HepG2 (cell line): ENCODE results near the gene ADAMTS18. TPM values are rescaled to one million over a fixed set of nuclear protein-coding genes. Genes with fewer than 3 reads are reported as not detected.

Source experiments
- ATAC-seq: fragments of 200-7000 bp; cut with Tn5 transposase; 3 replicates; pipeline ENCODE4 v1.9.1; 2020; ENCODE audit warnings: mild to moderate bottlenecking, moderate library complexity
- BruUV-seq: library from RNA; stranded (reverse); fragments of 400-500 nt; replicated peaks from 2 replicates; lab custom pipeline; 2021; lab: Mats Ljungman, UMichigan
- CTCF ChIA-PET: fragments of 300-600 bp; formaldehyde crosslinking; extraction: SDS; loops from one replicate; lab custom pipeline; 2021; ENCODE audit warnings: low total read pairs, inconsistent platforms, low intra/inter-chr PET ratio; lab: Yijun Ruan, JAX
- POLR2A ChIA-PET: fragments of 350-600 bp; sonication (Branson Sonifier 250); formaldehyde crosslinking; loops from one replicate; lab custom pipeline; 2020; ENCODE audit warnings: antibody characterized with exemption, inconsistent platforms; lab: Yijun Ruan, JAX
- DNase-seq: peaks from one replicate; pipeline ENCODE4 v3.0.0-alpha.2; 2015; ENCODE audit warnings: low spot score
- FAIRE-seq: peaks from 3 replicates; lab custom pipeline; 2011; peaks lifted over from hg19 to GRCh38; lab: Jason Lieb, UNC
- H2AFZ ChIP-seq: one replicate; pipeline ENCODE4 v1.6.1; 2011; ENCODE audit warnings: low read length, inconsistent platforms
- H3K27ac ChIP-seq: fragments of 300-600 bp; 3 replicates; pipeline ENCODE4 v1.8.0; 2011; ENCODE audit warnings: mixed run types, mild to moderate bottlenecking, mixed read lengths, low read length, inconsistent platforms; ENCODE audit not compliant: insufficient read depth; ENCODE audit errors: extremely low read length
- H3K27me3 ChIP-seq, 2 experiments: fragments of 200-600 bp in 1 of 2; 2 replicates in 1 of 2; 3 replicates in 1 of 2; pipeline versions ENCODE4 v1.6.0 to v1.8.0; 2011; ENCODE audit warnings: low read length in 2 of 2, mild to moderate bottlenecking in 2 of 2, moderate library complexity in 2 of 2, inconsistent platforms in 1 of 2; ENCODE audit not compliant: insufficient read depth in 2 of 2, control insufficient read depth in 1 of 2
- H3K36me3 ChIP-seq, 2 experiments: fragments of 200-600 bp in 1 of 2; replicated peaks in 1 of 2; 2 replicates in 1 of 2; 3 replicates in 1 of 2; pipeline versions ENCODE4 v1.5.1 to v1.8.0; 2011; ENCODE audit warnings: low read length in 2 of 2, inconsistent platforms in 1 of 2; ENCODE audit not compliant: insufficient read depth in 2 of 2, control insufficient read depth in 1 of 2
- H3K4me1 ChIP-seq: 2 replicates; pipeline ENCODE4 v1.5.1; 2012; ENCODE audit warnings: low read length, inconsistent platforms; ENCODE audit not compliant: insufficient read depth
- H3K4me2 ChIP-seq: 2 replicates; pipeline ENCODE4 v1.6.0; 2011; ENCODE audit warnings: low read depth, low read length, inconsistent platforms
- H3K4me3 ChIP-seq, 3 experiments: fragments of 200-600 bp in 1 of 3; sonication (generic), shearing (Covaris generic) in 1 of 3; replicated peaks in 1 of 3; 2 replicates each; pipeline ENCODE4 v1.5.1; 2011 to 2016; ENCODE audit warnings: low read length in 3 of 3, inconsistent platforms in 2 of 3, low read depth in 2 of 3, mild to moderate bottlenecking in 2 of 3, control low read depth in 1 of 3, mixed read lengths in 1 of 3; ENCODE audit not compliant: insufficient read depth in 1 of 3
- H3K79me2 ChIP-seq: one replicate; pipeline ENCODE4 v1.6.1; 2011; ENCODE audit warnings: low read length, inconsistent platforms; ENCODE audit not compliant: insufficient read depth
- H3K9ac ChIP-seq: 2 replicates; pipeline ENCODE4 v1.6.0; 2011; ENCODE audit warnings: mild to moderate bottlenecking, low read depth, low read length, inconsistent platforms; ENCODE audit not compliant: insufficient read depth
- H3K9me3 ChIP-seq: 2 replicates; pipeline ENCODE4 v1.5.1; 2012; ENCODE audit warnings: mild to moderate bottlenecking, low read length
- H4K20me1 ChIP-seq: 2 replicates; pipeline ENCODE4 v1.6.0; 2011; ENCODE audit warnings: inconsistent platforms, mild to moderate bottlenecking, low read length, moderate library complexity; ENCODE audit not compliant: insufficient read depth
- HMGA1 ChIP-seq: sonication (generic); formaldehyde crosslinking; conservative IDR thresholded peaks from 2 replicates; pipeline ENCODE4 v1.4.0; 2020; ENCODE audit warnings: missing genetic modification reagents
- KDM5A ChIP-seq: fragments of 200-600 bp; sonication (generic); IDR thresholded peaks from 2 replicates; pipeline ENCODE4 v1.7.0; 2018; ENCODE audit warnings: antibody characterized with exemption, mild to moderate bottlenecking, low read length, borderline replicate concordance
- NR2F1 ChIP-seq, 2 experiments: fragments of 450-650 bp in 1 of 2; formaldehyde crosslinking in 1 of 2; IDR thresholded peaks; 2 replicates each; pipeline versions ENCODE4 v1.5.0 to v1.6.1; 2016 to 2020; ENCODE audit warnings: mild to moderate bottlenecking in 1 of 2, missing compliant biosample characterization in 1 of 2, missing genetic modification reagents in 1 of 2, moderate library complexity in 1 of 2
- ONECUT2 ChIP-seq: sonication (generic); formaldehyde crosslinking; IDR thresholded peaks from 2 replicates; pipeline ENCODE4 v1.4.0; 2020; ENCODE audit warnings: missing genetic modification reagents
- RFX5 ChIP-seq: IDR thresholded peaks from 2 replicates; pipeline ENCODE4 v1.6.1; 2011; ENCODE audit warnings: low read depth, low read length, improper control_type of control experiment
- XBP1 ChIP-seq: sonication (generic); formaldehyde crosslinking; IDR thresholded peaks from 2 replicates; pipeline ENCODE4 v1.5.0; 2020; ENCODE audit warnings: missing genetic modification reagents
- ZNF317 ChIP-seq: sonication (generic); formaldehyde crosslinking; IDR thresholded peaks from 2 replicates; pipeline ENCODE4 v1.5.0; 2020; ENCODE audit warnings: mild to moderate bottlenecking, missing genetic modification reagents
- ZNF331 ChIP-seq: sonication (generic); formaldehyde crosslinking; IDR thresholded peaks from 2 replicates; pipeline ENCODE4 v1.4.0; 2020; ENCODE audit warnings: missing genetic modification reagents
- ZNF510 ChIP-seq: sonication (generic); formaldehyde crosslinking; IDR thresholded peaks from 2 replicates; pipeline ENCODE4 v1.4.0; 2020; ENCODE audit warnings: low read depth, mild to moderate bottlenecking, missing genetic modification reagents
- ZNF572 ChIP-seq: sonication (generic); formaldehyde crosslinking; IDR thresholded peaks from 2 replicates; pipeline ENCODE4 v1.5.1; 2020; ENCODE audit warnings: mild to moderate bottlenecking, missing genetic modification reagents
- ZNF740 ChIP-seq: sonication (generic); formaldehyde crosslinking; IDR thresholded peaks from 2 replicates; pipeline ENCODE4 v1.4.0; 2020; ENCODE audit warnings: missing genetic modification reagents
- ZNF746 ChIP-seq: sonication (generic); formaldehyde crosslinking; IDR thresholded peaks from 2 replicates; pipeline ENCODE4 v1.8.0; 2022; ENCODE audit warnings: mild to moderate bottlenecking, missing genetic modification reagents
- WGBS: methylation state at CpG from one replicate; pipeline ENCODE4 v1.1.6; 2017; ENCODE audit warnings: low lambda C conversion rate; 5-methylcytosine and 5-hydroxymethylcytosine counted together
- in situ Hi-C: cut with HindIII; loops from 2 replicates; pipeline ENCODE4 v1.10.0; 2017; ENCODE audit warnings: low pct_unique_long_range_greater_than_20kb; ENCODE audit not compliant: extremely low pct_ligation_motif_present
- intact Hi-C: fragments of 100-400 bp; cut with micrococcal nuclease; formaldehyde crosslinking; loops from one replicate; pipeline ENCODE4 v1.10.0; 2022; ENCODE audit not compliant: unreplicated experiment
- polyA plus RNA-seq, 8 experiments: library from polyadenylated mRNA; depleted of rRNA in 3 of 8; stranded (reverse) in 7 of 8; unstranded in 1 of 8; fragments of >200 nt; fragmentation: Illumina TruSeq in 4 of 8; extraction: Trizol in 4 of 8; gene quantifications; 2 replicates each; pipeline versions ENCODE4 v1.2.1 to v1.2.3, GENCODE V29; 2011 to 2016; ENCODE audit warnings: low read depth in 4 of 8, missing spikeins in 1 of 8, mixed read lengths in 1 of 8; ENCODE audit not compliant: insufficient read depth in 1 of 8
- total RNA-seq, 5 experiments: library from RNA; depleted of rRNA; stranded (reverse); fragments of >200 nt; fragmentation: Illumina TruSeq; extraction: Trizol; gene quantifications; 2 replicates each; pipeline ENCODE4 v1.2.3, GENCODE V29; 2016; ENCODE audit warnings: low read depth in 1 of 5
- TF ChIP-seq, protein P1 (sequence below), 2 experiments: sonication (generic) in 1 of 2; formaldehyde crosslinking in 1 of 2; IDR thresholded peaks; 2 replicates each; pipeline versions ENCODE4 v1.4.0 to v1.6.1; 2016 to 2020; ENCODE audit warnings: borderline replicate concordance in 1 of 2, low read depth in 1 of 2, mild to moderate bottlenecking in 1 of 2, missing genetic modification reagents in 1 of 2
- TF ChIP-seq, protein P2 (sequence below): sonication (generic); formaldehyde crosslinking; IDR thresholded peaks from 2 replicates; pipeline ENCODE4 v1.4.0; 2020; ENCODE audit warnings: missing genetic modification reagents

ADAMTS18 gene
- total and polyA plus RNA-seq, 2 of the 13 experiments (the other 11 are each of a cell fraction or from before 2014, with no cell fraction given) = 0.01 TPM; not detected in 1

DNA sequence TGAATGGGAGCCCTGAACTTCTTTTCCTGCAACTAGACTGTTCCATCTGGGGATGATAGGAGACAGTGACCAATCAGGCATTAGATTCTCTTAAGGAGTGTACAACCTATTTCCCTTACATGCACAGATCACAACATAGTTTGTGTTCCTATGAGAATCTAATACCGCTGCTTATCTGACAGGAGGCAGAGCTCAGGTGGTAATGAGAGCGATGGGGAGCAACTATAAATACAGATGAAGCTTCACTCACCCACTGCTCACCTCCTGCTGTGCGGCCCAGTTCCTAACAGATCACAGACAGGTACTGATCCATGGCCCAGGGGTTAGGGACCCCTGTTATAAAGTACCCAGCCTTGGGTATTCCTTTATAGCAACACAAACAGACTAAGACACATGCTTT lies 17.4 kb upstream of the ADAMTS18 start:
- intact Hi-C loops = no loop called here
- Histone ChIP-seq H3K4me1 (no peaks in the 10 kb centered on the region), H3K4me2 (no peak overlapping the region), H2AFZ (no peak overlapping the region), H3K27me3 (0 out of 5 replicates have a peak, but pooled peaks cover 0 to 3% of the 10 kb centered on the region in 2 experiments), H3K9me3 (no peaks in the 10 kb centered on the region)
- DNase-seq = no peak
- FAIRE-seq = no peak
- TF ChIP-seq ZNF317 = no peak
- TF ChIP-seq ZNF572 (CRISPR knock-in tag) = no peak
- TF ChIP-seq HMGA1 (CRISPR knock-in tag) = no peak
- TF ChIP-seq, protein P1, sequence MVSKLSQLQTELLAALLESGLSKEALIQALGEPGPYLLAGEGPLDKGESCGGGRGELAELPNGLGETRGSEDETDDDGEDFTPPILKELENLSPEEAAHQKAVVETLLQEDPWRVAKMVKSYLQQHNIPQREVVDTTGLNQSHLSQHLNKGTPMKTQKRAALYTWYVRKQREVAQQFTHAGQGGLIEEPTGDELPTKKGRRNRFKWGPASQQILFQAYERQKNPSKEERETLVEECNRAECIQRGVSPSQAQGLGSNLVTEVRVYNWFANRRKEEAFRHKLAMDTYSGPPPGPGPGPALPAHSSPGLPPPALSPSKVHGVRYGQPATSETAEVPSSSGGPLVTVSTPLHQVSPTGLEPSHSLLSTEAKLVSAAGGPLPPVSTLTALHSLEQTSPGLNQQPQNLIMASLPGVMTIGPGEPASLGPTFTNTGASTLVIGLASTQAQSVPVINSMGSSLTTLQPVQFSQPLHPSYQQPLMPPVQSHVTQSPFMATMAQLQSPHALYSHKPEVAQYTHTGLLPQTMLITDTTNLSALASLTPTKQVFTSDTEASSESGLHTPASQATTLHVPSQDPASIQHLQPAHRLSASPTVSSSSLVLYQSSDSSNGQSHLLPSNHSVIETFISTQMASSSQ (IDR thresholded peaks at IDR 0.05; ENCODE audit: low read depth) = no peak
- TF ChIP-seq, protein P1 (CRISPR knock-in tag; IDR thresholded peaks at IDR 0.05; ENCODE audit: borderline replicate concordance) = no peak
- TF ChIP-seq NR2F1 (CRISPR knock-in tag; IDR thresholded peaks at IDR 0.05) = no peak
- TF ChIP-seq ZNF510 (CRISPR knock-in tag) = no peak
- no peak for TF ChIP-seq ZNF331 (CRISPR knock-in tag)
- no peak for TF ChIP-seq ZNF740
- no peak for TF ChIP-seq RFX5
- TF ChIP-seq ZNF746 = no peak
- no peak for TF ChIP-seq XBP1
- no peak for TF ChIP-seq ONECUT2
- TF ChIP-seq, protein P2, sequence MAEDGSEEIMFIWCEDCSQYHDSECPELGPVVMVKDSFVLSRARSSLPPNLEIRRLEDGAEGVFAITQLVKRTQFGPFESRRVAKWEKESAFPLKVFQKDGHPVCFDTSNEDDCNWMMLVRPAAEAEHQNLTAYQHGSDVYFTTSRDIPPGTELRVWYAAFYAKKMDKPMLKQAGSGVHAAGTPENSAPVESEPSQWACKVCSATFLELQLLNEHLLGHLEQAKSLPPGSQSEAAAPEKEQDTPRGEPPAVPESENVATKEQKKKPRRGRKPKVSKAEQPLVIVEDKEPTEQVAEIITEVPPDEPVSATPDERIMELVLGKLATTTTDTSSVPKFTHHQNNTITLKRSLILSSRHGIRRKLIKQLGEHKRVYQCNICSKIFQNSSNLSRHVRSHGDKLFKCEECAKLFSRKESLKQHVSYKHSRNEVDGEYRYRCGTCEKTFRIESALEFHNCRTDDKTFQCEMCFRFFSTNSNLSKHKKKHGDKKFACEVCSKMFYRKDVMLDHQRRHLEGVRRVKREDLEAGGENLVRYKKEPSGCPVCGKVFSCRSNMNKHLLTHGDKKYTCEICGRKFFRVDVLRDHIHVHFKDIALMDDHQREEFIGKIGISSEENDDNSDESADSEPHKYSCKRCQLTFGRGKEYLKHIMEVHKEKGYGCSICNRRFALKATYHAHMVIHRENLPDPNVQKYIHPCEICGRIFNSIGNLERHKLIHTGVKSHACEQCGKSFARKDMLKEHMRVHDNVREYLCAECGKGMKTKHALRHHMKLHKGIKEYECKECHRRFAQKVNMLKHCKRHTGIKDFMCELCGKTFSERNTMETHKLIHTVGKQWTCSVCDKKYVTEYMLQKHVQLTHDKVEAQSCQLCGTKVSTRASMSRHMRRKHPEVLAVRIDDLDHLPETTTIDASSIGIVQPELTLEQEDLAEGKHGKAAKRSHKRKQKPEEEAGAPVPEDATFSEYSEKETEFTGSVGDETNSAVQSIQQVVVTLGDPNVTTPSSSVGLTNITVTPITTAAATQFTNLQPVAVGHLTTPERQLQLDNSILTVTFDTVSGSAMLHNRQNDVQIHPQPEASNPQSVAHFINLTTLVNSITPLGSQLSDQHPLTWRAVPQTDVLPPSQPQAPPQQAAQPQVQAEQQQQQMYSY (CRISPR knock-in tag) = no peak
- no peak for TF ChIP-seq KDM5A
- TF ChIP-seq, all 625 proteins: peak for 0
- H3K9ac ChIP-seq = no peak overlapping the region
- CTCF ChIA-PET = no interaction called here
- in situ Hi-C loops = no loop called here
- no peak overlapping the region for H3K4me3 ChIP-seq
- H3K36me3 ChIP-seq = no peaks in the 10 kb centered on the region
- 0% methylated on average over 3 of the region's 3 CpGs for WGBS
- POLR2A ChIA-PET = no interaction called here
- no peak for ATAC-seq
- no peaks in the 10 kb centered on the region for H4K20me1 ChIP-seq
- BruUV-seq = no TSS peak
- H3K27ac ChIP-seq = no peak overlapping the region
- no peaks in the 10 kb centered on the region for H3K79me2 ChIP-seq
